GM23338 (cell line): Measurements from ENCODE around the gene CCS. TPM values are rescaled to one million over a fixed set of nuclear protein-coding genes. Genes with fewer than 3 reads are reported as not detected.

Experiments
- ATAC-seq: fragments of 200-7000 bp; cut with Tn5 transposase; 3 replicates; pipeline ENCODE4 v1.9.1; 2020
- DNase-seq: peaks from one replicate; pipeline ENCODE4 v3.0.0-alpha.2; 2015; ENCODE audit warnings: low spot score
- H2AFZ ChIP-seq: fragments of 200-600 bp; sonication (generic); 2 replicates; pipeline ENCODE4 v1.8.0; 2016; ENCODE audit warnings: antibody characterized with exemption, mild to moderate bottlenecking, moderate library complexity
- H3F3A ChIP-seq: fragments of 200-600 bp; sonication (generic); replicated peaks from 2 replicates; pipeline ENCODE4 v1.8.0; 2017; ENCODE audit warnings: antibody characterized with exemption, mixed run types, low read depth
- H3K27ac ChIP-seq: fragments of 200-600 bp; sonication (generic); 2 replicates; pipeline ENCODE4 v1.6.1; 2016; ENCODE audit warnings: low read depth
- H3K27me3 ChIP-seq: fragments of 200-600 bp; sonication (generic); 2 replicates; pipeline ENCODE4 v1.8.0; 2016; ENCODE audit warnings: mild to moderate bottlenecking, mixed run types, moderate library complexity; ENCODE audit not compliant: insufficient read depth
- H3K36me3 ChIP-seq: fragments of 200-600 bp; sonication (generic); 2 replicates; pipeline ENCODE4 v1.8.0; 2016; ENCODE audit warnings: mild to moderate bottlenecking; ENCODE audit not compliant: insufficient read depth
- H3K4me1 ChIP-seq: fragments of 200-600 bp; sonication (generic); 2 replicates; pipeline ENCODE4 v1.8.0; 2016; ENCODE audit warnings: mild to moderate bottlenecking, moderate library complexity; ENCODE audit not compliant: insufficient read depth
- H3K4me2 ChIP-seq: fragments of 200-600 bp; sonication (generic); 2 replicates; pipeline ENCODE4 v1.7.1; 2017; ENCODE audit warnings: mixed run types
- H3K4me3 ChIP-seq: fragments of 200-600 bp; sonication (generic); 2 replicates; pipeline ENCODE4 v1.6.1; 2016; ENCODE audit warnings: mixed run types
- H3K79me2 ChIP-seq: fragments of 200-600 bp; sonication (generic); replicated peaks from 2 replicates; pipeline ENCODE4 v1.8.0; 2017; ENCODE audit warnings: mild to moderate bottlenecking; ENCODE audit not compliant: insufficient read depth
- H3K9me2 ChIP-seq: fragments of 200-600 bp; sonication (generic); 2 replicates; pipeline ENCODE4 v1.8.0; 2017; ENCODE audit not compliant: insufficient read depth
- H4K20me1 ChIP-seq: fragments of 200-600 bp; sonication (generic); replicated peaks from 2 replicates; pipeline ENCODE4 v1.8.0; 2017; ENCODE audit warnings: mild to moderate bottlenecking; ENCODE audit not compliant: insufficient read depth
- H3K27ac Mint-ChIP-seq: 2 replicates; pipeline ENCODE4 v1.8.0; 2020; ENCODE audit warnings: inconsistent platforms, mild to moderate bottlenecking, moderate library complexity, mixed read lengths
- H3K27me3 Mint-ChIP-seq: 3 replicates; pipeline ENCODE4 v1.8.0; 2022; ENCODE audit warnings: low read depth, mild to moderate bottlenecking, moderate library complexity, mixed read lengths, inconsistent platforms; ENCODE audit not compliant: insufficient read depth, poor library complexity
- H3K36me3 Mint-ChIP-seq: 3 replicates; pipeline ENCODE4 v1.8.0; 2021; ENCODE audit warnings: low read depth, mild to moderate bottlenecking, inconsistent platforms, moderate library complexity, mixed read lengths
- H3K4me1 Mint-ChIP-seq: 3 replicates; pipeline ENCODE4 v1.8.0; 2020; ENCODE audit warnings: mild to moderate bottlenecking, inconsistent platforms, mixed read lengths
- H3K4me3 Mint-ChIP-seq: 3 replicates; pipeline ENCODE4 v1.8.0; 2021; ENCODE audit warnings: moderate library complexity, mild to moderate bottlenecking, inconsistent platforms, mixed read lengths
- H3K9me3 Mint-ChIP-seq: 3 replicates; pipeline ENCODE4 v1.8.0; 2020; ENCODE audit warnings: moderate library complexity, mild to moderate bottlenecking, inconsistent platforms, mixed read lengths
- EZH2 ChIP-seq: fragments of 200-600 bp; sonication (generic); IDR thresholded peaks from one replicate; pipeline ENCODE4 v1.8.0; 2017; ENCODE audit warnings: antibody characterized with exemption, mild to moderate bottlenecking, low read depth; ENCODE audit not compliant: unreplicated experiment
- EZH2phosphoT487 ChIP-seq: fragments of 200-600 bp; sonication (generic); IDR thresholded peaks from one replicate; pipeline ENCODE4 v1.8.1; 2018; ENCODE audit warnings: antibody characterized with exemption; ENCODE audit not compliant: unreplicated experiment
- REST ChIP-seq: IDR thresholded peaks from one replicate; pipeline ENCODE4 v1.6.1; 2018; ENCODE audit warnings: antibody characterized with exemption; ENCODE audit not compliant: unreplicated experiment
- STAT1 ChIP-seq: IDR thresholded peaks from one replicate; pipeline ENCODE4 v1.6.1; 2016; ENCODE audit warnings: antibody characterized with exemption; ENCODE audit not compliant: unreplicated experiment
- ZNF331 ChIP-seq: fragments of 250-450 bp; sonication (Bioruptor Pico); IDR thresholded peaks from 2 replicates; pipeline ENCODE4 v1.5.0; 2020; ENCODE audit warnings: low read depth, mild to moderate bottlenecking, moderate library complexity
- ZNF462 ChIP-seq: fragments of 250-450 bp; sonication (Bioruptor Pico); IDR thresholded peaks from 2 replicates; pipeline ENCODE4 v1.5.0; 2020; ENCODE audit warnings: mild to moderate bottlenecking, moderate library complexity
- polyA plus RNA-seq: library from polyadenylated mRNA; unstranded; fragments of >200 nt; fragmentation: Nextera tagmentation; extraction: Ambion mirVana; gene quantifications from 2 replicates; pipeline ENCODE4 v1.2.1, GENCODE V29; 2016
- total RNA-seq: library from RNA; depleted of rRNA; stranded (reverse); fragments of >200 nt; shearing (Covaris generic); gene quantifications from 2 replicates; pipeline ENCODE4 v1.2.3, GENCODE V29; 2014

Gene CCS
- total and polyA plus RNA-seq, 2 experiments from 2014 or later, result 36.1 to 60.7 TPM

GRCh38 chr11:66603072-66603471, 10.1 kb downstream of the CCS start (continued):
- TF ChIP-seq ZNF462 (CRISPR knock-in tag) (no peak), REST (no peak), EZH2 (no peak)

GRCh38 chr11:66604155-66604554, 11.2 kb downstream of the CCS start:
- Mint-ChIP-seq H3K9me3 (no peaks in the 10 kb centered on the region), H3K27me3 (peaks cover 2% of the 10 kb centered on the region), H3K4me3 (no peak overlapping the region; the same call in 2 of the 3 replicates), H3K4me1 (no peaks in the 10 kb centered on the region), H3K36me3 (peaks cover 20% of the 10 kb centered on the region; the same call in 2 of the 3 replicates), H3K27ac (no peak overlapping the region)
- Histone ChIP-seq H2AFZ (no peak overlapping the region), H3K4me1 (no peaks in the 10 kb centered on the region), H3K9me2 (no peaks in the 10 kb centered on the region), H3K4me2 (no peak overlapping the region), H3K79me2 (no peaks in the 10 kb centered on the region), H3K27me3 (no peaks in the 10 kb centered on the region), H3F3A (no peaks in the 10 kb centered on the region), H4K20me1 (no peaks in the 10 kb centered on the region), H3K36me3 (no peaks in the 10 kb centered on the region), H3K4me3 (no peak overlapping the region), H3K27ac (no peak overlapping the region)
- DNase-seq (no peak), ATAC-seq (no peak)
- TF ChIP-seq ZNF462 (CRISPR knock-in tag) (no peak), EZH2phosphoT487 (no peak), EZH2 (no peak), ZNF331 (CRISPR knock-in tag) (no peak), STAT1 (no peak)
